ENCODE results near the gene CARTPT. TPM values are rescaled to one million over a fixed set of nuclear protein-coding genes. Genes with fewer than 3 reads are reported as not detected.
A peak's percentile ranks its signal among the peaks of the same experiment; 100 is the strongest.

The CARTPT gene
- total and polyA plus RNA-seq, 9 of the 15 experiments (the other 6 are each of a cell fraction or from before 2014, with no cell fraction given), result not detected

DNA sequence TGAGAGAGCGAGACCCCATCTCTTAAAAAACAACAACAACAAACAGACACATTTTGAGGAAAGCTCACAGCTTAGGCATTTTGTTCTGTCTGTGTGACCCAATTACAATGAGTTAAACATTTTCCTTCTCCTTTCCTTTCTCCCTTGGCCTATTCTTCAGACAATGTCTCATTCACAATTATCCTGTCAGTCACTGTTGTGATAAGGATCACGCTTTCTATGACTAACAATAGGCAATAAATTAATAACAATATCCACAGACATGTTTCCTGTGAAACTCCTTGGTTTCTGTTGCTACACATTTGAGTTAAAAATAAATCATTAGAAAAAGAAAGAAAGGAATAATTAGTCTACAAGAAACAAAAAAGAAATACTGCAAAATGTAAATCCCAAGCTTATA is 19.8 kb upstream of the CARTPT start:
- peaks cover 2% of the 10 kb centered on the region for H3K9me1 ChIP-seq (ENCODE audit: control insufficient read depth, insufficient read depth, low read length)
- intact Hi-C loops (cut with micrococcal nuclease), result no loop called here
- no peaks in the 10 kb centered on the region for H3K9me3 ChIP-seq (replicated peaks; ENCODE audit: control insufficient read depth, insufficient read depth, low read depth, low read length)
- no peak for ATAC-seq
- no peak for TF ChIP-seq TBL1XR1 (IDR thresholded peaks at IDR 0.05; ENCODE audit: low read length in 2 of 2)
- no peak for TF ChIP-seq ETV1 (tag; conservative IDR thresholded peaks at IDR 0.05; ENCODE audit: low read depth)
- no peak for TF ChIP-seq SIRT6 (IDR thresholded peaks at IDR 0.05; ENCODE audit: low read depth, low read length)
- TF ChIP-seq MAFK (IDR thresholded peaks at IDR 0.05; ENCODE audit: low read length), result no peak
- TF ChIP-seq MBD2 (IDR thresholded peaks at IDR 0.05; ENCODE audit: borderline replicate concordance, low read depth), result no peak
- TF ChIP-seq, protein P1, sequence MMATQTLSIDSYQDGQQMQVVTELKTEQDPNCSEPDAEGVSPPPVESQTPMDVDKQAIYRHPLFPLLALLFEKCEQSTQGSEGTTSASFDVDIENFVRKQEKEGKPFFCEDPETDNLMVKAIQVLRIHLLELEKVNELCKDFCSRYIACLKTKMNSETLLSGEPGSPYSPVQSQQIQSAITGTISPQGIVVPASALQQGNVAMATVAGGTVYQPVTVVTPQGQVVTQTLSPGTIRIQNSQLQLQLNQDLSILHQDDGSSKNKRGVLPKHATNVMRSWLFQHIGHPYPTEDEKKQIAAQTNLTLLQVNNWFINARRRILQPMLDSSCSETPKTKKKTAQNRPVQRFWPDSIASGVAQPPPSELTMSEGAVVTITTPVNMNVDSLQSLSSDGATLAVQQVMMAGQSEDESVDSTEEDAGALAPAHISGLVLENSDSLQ (IDR thresholded peaks at IDR 0.05), result peak; percentile 46
- TF ChIP-seq MEIS2 (IDR thresholded peaks at IDR 0.05; ENCODE audit: partially characterized antibody), result peak; percentile 28
- TF ChIP-seq, protein P2, sequence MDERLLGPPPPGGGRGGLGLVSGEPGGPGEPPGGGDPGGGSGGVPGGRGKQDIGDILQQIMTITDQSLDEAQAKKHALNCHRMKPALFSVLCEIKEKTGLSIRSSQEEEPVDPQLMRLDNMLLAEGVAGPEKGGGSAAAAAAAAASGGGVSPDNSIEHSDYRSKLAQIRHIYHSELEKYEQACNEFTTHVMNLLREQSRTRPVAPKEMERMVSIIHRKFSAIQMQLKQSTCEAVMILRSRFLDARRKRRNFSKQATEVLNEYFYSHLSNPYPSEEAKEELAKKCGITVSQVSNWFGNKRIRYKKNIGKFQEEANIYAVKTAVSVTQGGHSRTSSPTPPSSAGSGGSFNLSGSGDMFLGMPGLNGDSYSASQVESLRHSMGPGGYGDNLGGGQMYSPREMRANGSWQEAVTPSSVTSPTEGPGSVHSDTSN (CRISPR knock-in tag; IDR thresholded peaks at IDR 0.05; ENCODE audit: low read depth), result no peak
- TF ChIP-seq, protein P2 (tag; conservative IDR thresholded peaks at IDR 0.05; ENCODE audit: low read depth), result 0 out of 2 replicates have a peak, but pooled peaks have one; percentile 22
- CTCF ChIA-PET (ENCODE audit: low intra/inter-chr PET ratio), result interaction anchor here (0.6 kb wide), 1 partner anchor 83 kb away, joined by 3 read pairs; no protein-coding TSS in a partner anchor
- BruUV-seq (replicated peaks), result no TSS peak
- peaks cover 14 to 30% of the 10 kb centered on the region in 2 experiments for H3K27me3 ChIP-seq (ENCODE audit: control insufficient read depth in 2 of 2, insufficient read depth in 2 of 2, low read length in 2 of 2)
- no peak for FAIRE-seq
- no peaks in the 10 kb centered on the region for H3K79me2 ChIP-seq (ENCODE audit: control insufficient read depth, insufficient read depth, low read length)
- H3K36me3 ChIP-seq (ENCODE audit: control insufficient read depth, insufficient read depth, low read length), result no peaks in the 10 kb centered on the region
- no peak overlapping the region for H2AFZ ChIP-seq (ENCODE audit: low read depth, low read length)
- POLR2A ChIA-PET, result no interaction called here
- in situ Hi-C loops (cut with MboI), result no loop called here
- no peaks in the 10 kb centered on the region for H4K20me1 ChIP-seq (replicated peaks; ENCODE audit: control insufficient read depth, insufficient read depth, low read length)
- no peak overlapping the region for H3K4me2 ChIP-seq (ENCODE audit: insufficient read depth, low read length)
- H3K4me3 ChIP-seq, result no peak overlapping the region
- no peak overlapping the region for H3K27ac ChIP-seq (ENCODE audit: extremely low read depth, low read depth, low read length)
- no peak overlapping the region for H3K9ac ChIP-seq (ENCODE audit: insufficient read depth in 1 of 2, low read depth in 2 of 2, low read length in 2 of 2)
- WGBS (ENCODE audit: insufficient coverage, low coverage, missing lambda C conversion rate), result 9% methylated on average over 2 of the region's 2 CpGs
- no peak for DNase-seq (ENCODE audit: extremely low read depth in 1 of 4, low spot score in 3 of 4)
- no peaks in the 10 kb centered on the region for H3K4me1 ChIP-seq (replicated peaks in 1 of 2; ENCODE audit: control insufficient read depth in 2 of 2, insufficient read depth in 2 of 2, low read length in 2 of 2)

Data from K562 (cell line).